SK-N-SH treated with all-trans-retinoic acid at 6 μM for 48 hours (cell line): ENCODE data around the gene IQSEC2.

Experiments
- ATAC-seq: fragments of 200-7000 bp; cut with Tn5 transposase; 3 replicates; pipeline ENCODE4 v1.9.1; 2020; ENCODE audit warnings: mild to moderate bottlenecking, moderate library complexity
- ARNTL ChIP-seq: fragments of 450-650 bp; formaldehyde crosslinking; IDR thresholded peaks from 2 replicates; pipeline ENCODE4 v1.5.0; 2020; ENCODE audit warnings: low read depth, mild to moderate bottlenecking, moderate library complexity, borderline replicate concordance
- BACH2 ChIP-seq: fragments of 250-450 bp; sonication (Bioruptor Pico); IDR thresholded peaks from 2 replicates; pipeline ENCODE4 v1.9.0; 2021; ENCODE audit warnings: mild to moderate bottlenecking, borderline replicate concordance
- CSDC2 ChIP-seq: fragments of 250-450 bp; sonication (Bioruptor Pico); IDR thresholded peaks from 2 replicates; pipeline ENCODE4 v1.5.0; 2020; ENCODE audit warnings: mild to moderate bottlenecking, moderate library complexity
- ESRRG ChIP-seq: fragments of 250-450 bp; sonication (Bioruptor Pico); IDR thresholded peaks from 2 replicates; pipeline ENCODE4 v1.6.1; 2021; ENCODE audit warnings: mild to moderate bottlenecking
- GLIS3 ChIP-seq: fragments of 250-450 bp; sonication (Bioruptor Pico); IDR thresholded peaks from 2 replicates; pipeline ENCODE4 v1.5.0; 2020; ENCODE audit warnings: mild to moderate bottlenecking, moderate library complexity
- ISL1 ChIP-seq: fragments of 250-450 bp; sonication (Bioruptor Pico); IDR thresholded peaks from 2 replicates; pipeline ENCODE4 v2.1.2; 2022; ENCODE audit warnings: mild to moderate bottlenecking, moderate library complexity
- OSR1 ChIP-seq: fragments of 250-450 bp; sonication (Bioruptor Pico); IDR thresholded peaks from 2 replicates; pipeline ENCODE4 v1.8.0; 2022; ENCODE audit warnings: moderate library complexity, mild to moderate bottlenecking, inconsistent platforms
- PPARA ChIP-seq: fragments of 250-450 bp; sonication (Bioruptor Pico); IDR thresholded peaks from 2 replicates; pipeline ENCODE4 v1.5.0; 2020; ENCODE audit warnings: mild to moderate bottlenecking, borderline replicate concordance
- RARB ChIP-seq: fragments of 250-450 bp; sonication (Bioruptor Pico); IDR thresholded peaks from 2 replicates; pipeline ENCODE4 v1.8.0; 2021; ENCODE audit warnings: mild to moderate bottlenecking, moderate library complexity
- SNAI2 ChIP-seq: fragments of 250-450 bp; sonication (Bioruptor Pico); IDR thresholded peaks from 2 replicates; pipeline ENCODE4 v1.5.0; 2020; ENCODE audit warnings: mild to moderate bottlenecking, moderate library complexity
- TCF4 ChIP-seq: fragments of 250-450 bp; sonication (Bioruptor Pico); IDR thresholded peaks from 2 replicates; pipeline ENCODE4 v1.8.0; 2021; ENCODE audit warnings: mild to moderate bottlenecking, moderate library complexity, borderline replicate concordance
- TOX ChIP-seq: fragments of 250-450 bp; sonication (Bioruptor Pico); IDR thresholded peaks from 2 replicates; pipeline ENCODE4 v1.8.0; 2021; ENCODE audit warnings: mild to moderate bottlenecking, moderate library complexity, borderline replicate concordance
- ZC3H10 ChIP-seq: fragments of 250-450 bp; sonication (Bioruptor Pico); IDR thresholded peaks from 2 replicates; pipeline ENCODE4 v1.5.1; 2021; ENCODE audit warnings: mild to moderate bottlenecking, moderate library complexity
- ZFP3 ChIP-seq: fragments of 250-450 bp; sonication (Bioruptor Pico); IDR thresholded peaks from 2 replicates; pipeline ENCODE4 v1.5.0; 2020; ENCODE audit warnings: mild to moderate bottlenecking, moderate library complexity
- ZFP30 ChIP-seq: fragments of 450-650 bp; formaldehyde crosslinking; IDR thresholded peaks from 2 replicates; pipeline ENCODE4 v1.5.0; 2022; ENCODE audit warnings: mild to moderate bottlenecking, moderate library complexity
- ZNF565 ChIP-seq: fragments of 450-650 bp; formaldehyde crosslinking; conservative IDR thresholded peaks from 2 replicates; pipeline ENCODE4 v1.5.0; 2020; ENCODE audit warnings: low read depth, mild to moderate bottlenecking, moderate library complexity
- ZNF70 ChIP-seq: fragments of 450-650 bp; formaldehyde crosslinking; IDR thresholded peaks from 2 replicates; pipeline ENCODE4 v1.5.0; 2020; ENCODE audit warnings: mild to moderate bottlenecking, moderate library complexity
- ZNF8 ChIP-seq: fragments of 450-650 bp; formaldehyde crosslinking; IDR thresholded peaks from 2 replicates; pipeline ENCODE4 v1.5.0; 2020; ENCODE audit warnings: mild to moderate bottlenecking, moderate library complexity
- TF ChIP-seq, protein P1 (sequence below): fragments of 250-450 bp; sonication (Bioruptor Pico); IDR thresholded peaks from 2 replicates; pipeline ENCODE4 v1.5.1; 2020; ENCODE audit warnings: low read depth, mild to moderate bottlenecking, moderate library complexity
- TF ChIP-seq, protein P2 (sequence below): fragments of 250-450 bp; sonication (Bioruptor Pico); IDR thresholded peaks from 2 replicates; pipeline ENCODE4 v1.8.0; 2020; ENCODE audit warnings: mild to moderate bottlenecking, moderate library complexity, borderline replicate concordance
- TF ChIP-seq, protein P3 (sequence below): fragments of 250-450 bp; sonication (Bioruptor Pico); IDR thresholded peaks from 2 replicates; pipeline ENCODE4 v1.5.1; 2021; ENCODE audit warnings: mild to moderate bottlenecking, moderate library complexity
- TF ChIP-seq, protein P4 (sequence below): fragments of 250-450 bp; sonication (Bioruptor Pico); IDR thresholded peaks from 2 replicates; pipeline ENCODE4 v1.8.0; 2021; ENCODE audit warnings: low read depth, mild to moderate bottlenecking, moderate library complexity, borderline replicate concordance

IQSEC2 gene

DNA sequence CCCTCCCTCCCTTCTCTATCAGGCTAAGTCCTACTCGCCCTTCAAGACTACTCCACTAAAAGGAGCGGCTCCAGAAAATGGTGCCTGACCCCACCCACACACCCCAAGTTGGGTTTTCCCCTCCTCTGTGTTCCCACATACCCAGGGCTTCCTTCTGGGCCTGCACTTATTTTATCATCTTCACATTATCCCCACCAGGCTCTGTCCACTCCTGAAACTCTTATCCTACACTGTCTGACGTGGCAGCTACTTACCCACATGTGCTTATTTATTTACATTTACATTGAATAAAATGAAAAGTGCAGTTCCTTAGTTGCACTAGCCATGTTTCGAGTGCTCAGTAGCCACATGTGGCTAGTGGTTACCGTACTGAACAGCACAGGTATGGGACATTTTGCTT, 51.3 kb downstream of the IQSEC2 start:
- no peak for ATAC-seq
- TF ChIP-seq ISL1 (CRISPR knock-in tag) (no peak), ZNF8 (no peak), ARNTL (CRISPR knock-in tag) (no peak), PPARA (no peak), TOX (CRISPR knock-in tag) (no peak), ESRRG (CRISPR knock-in tag) (no peak), OSR1 (no peak), GLIS3 (CRISPR knock-in tag) (no peak), TCF4 (CRISPR knock-in tag) (no peak), BACH2 (CRISPR knock-in tag) (no peak), ZNF70 (CRISPR knock-in tag) (no peak), SNAI2 (CRISPR knock-in tag) (no peak), ZC3H10 (CRISPR knock-in tag) (no peak), ZNF565 (no peak), ZFP30 (CRISPR knock-in tag) (no peak), ZFP3 (CRISPR knock-in tag) (no peak), CSDC2 (CRISPR knock-in tag) (no peak)
- TF ChIP-seq, protein P1, sequence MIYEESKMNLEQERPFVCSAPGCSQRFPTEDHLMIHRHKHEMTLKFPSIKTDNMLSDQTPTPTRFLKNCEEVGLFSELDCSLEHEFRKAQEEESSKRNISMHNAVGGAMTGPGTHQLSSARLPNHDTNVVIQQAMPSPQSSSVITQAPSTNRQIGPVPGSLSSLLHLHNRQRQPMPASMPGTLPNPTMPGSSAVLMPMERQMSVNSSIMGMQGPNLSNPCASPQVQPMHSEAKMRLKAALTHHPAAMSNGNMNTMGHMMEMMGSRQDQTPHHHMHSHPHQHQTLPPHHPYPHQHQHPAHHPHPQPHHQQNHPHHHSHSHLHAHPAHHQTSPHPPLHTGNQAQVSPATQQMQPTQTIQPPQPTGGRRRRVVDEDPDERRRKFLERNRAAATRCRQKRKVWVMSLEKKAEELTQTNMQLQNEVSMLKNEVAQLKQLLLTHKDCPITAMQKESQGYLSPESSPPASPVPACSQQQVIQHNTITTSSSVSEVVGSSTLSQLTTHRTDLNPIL: no peak
- TF ChIP-seq, protein P2, sequence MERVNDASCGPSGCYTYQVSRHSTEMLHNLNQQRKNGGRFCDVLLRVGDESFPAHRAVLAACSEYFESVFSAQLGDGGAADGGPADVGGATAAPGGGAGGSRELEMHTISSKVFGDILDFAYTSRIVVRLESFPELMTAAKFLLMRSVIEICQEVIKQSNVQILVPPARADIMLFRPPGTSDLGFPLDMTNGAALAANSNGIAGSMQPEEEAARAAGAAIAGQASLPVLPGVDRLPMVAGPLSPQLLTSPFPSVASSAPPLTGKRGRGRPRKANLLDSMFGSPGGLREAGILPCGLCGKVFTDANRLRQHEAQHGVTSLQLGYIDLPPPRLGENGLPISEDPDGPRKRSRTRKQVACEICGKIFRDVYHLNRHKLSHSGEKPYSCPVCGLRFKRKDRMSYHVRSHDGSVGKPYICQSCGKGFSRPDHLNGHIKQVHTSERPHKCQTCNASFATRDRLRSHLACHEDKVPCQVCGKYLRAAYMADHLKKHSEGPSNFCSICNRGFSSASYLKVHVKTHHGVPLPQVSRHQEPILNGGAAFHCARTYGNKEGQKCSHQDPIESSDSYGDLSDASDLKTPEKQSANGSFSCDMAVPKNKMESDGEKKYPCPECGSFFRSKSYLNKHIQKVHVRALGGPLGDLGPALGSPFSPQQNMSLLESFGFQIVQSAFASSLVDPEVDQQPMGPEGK (CRISPR knock-in tag): no peak
- TF ChIP-seq, protein P3, sequence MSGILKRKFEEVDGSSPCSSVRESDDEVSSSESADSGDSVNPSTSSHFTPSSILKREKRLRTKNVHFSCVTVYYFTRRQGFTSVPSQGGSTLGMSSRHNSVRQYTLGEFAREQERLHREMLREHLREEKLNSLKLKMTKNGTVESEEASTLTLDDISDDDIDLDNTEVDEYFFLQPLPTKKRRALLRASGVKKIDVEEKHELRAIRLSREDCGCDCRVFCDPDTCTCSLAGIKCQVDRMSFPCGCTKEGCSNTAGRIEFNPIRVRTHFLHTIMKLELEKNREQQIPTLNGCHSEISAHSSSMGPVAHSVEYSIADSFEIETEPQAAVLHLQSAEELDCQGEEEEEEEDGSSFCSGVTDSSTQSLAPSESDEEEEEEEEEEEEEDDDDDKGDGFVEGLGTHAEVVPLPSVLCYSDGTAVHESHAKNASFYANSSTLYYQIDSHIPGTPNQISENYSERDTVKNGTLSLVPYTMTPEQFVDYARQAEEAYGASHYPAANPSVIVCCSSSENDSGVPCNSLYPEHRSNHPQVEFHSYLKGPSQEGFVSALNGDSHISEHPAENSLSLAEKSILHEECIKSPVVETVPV (CRISPR knock-in tag): no peak
- TF ChIP-seq, all 23 proteins: peak for 0

DNA sequence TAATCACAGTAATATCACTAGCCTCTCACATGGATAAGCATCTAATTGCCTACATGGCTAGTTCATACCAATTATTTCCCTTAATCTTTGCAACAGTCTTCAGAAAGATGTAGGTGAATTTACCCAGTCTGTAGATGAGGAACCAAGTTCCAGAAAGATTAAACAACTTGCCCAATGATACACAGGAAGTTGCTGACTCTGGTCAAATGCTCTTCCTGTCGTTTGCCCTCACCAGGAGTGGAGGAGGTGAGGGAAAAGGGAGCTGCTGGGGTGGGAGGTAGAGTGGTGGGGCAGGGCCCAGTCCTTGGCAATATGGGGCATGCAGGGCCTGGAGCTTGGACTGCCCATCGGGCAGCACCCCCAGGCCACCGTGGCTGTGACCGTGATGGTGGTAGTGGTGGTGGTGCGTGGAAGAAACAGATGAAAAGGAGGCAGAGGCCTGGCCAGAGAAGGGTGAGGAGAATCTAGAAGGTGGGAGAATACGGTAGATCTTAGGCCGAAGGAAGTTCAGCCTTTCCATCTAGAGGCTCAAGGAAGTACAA, 54.1 kb downstream of the IQSEC2 start:
- TF ChIP-seq PPARA (no peak), TCF4 (CRISPR knock-in tag) (no peak), ZFP3 (CRISPR knock-in tag) (no peak), CSDC2 (CRISPR knock-in tag) (no peak), ARNTL (CRISPR knock-in tag) (no peak), ESRRG (CRISPR knock-in tag) (no peak), ISL1 (CRISPR knock-in tag) (no peak), ZC3H10 (CRISPR knock-in tag) (no peak), BACH2 (CRISPR knock-in tag) (no peak), ZNF565 (no peak), RARB (CRISPR knock-in tag) (no peak), SNAI2 (CRISPR knock-in tag) (no peak)
- TF ChIP-seq, protein P3 (CRISPR knock-in tag): no peak
- TF ChIP-seq, protein P4, sequence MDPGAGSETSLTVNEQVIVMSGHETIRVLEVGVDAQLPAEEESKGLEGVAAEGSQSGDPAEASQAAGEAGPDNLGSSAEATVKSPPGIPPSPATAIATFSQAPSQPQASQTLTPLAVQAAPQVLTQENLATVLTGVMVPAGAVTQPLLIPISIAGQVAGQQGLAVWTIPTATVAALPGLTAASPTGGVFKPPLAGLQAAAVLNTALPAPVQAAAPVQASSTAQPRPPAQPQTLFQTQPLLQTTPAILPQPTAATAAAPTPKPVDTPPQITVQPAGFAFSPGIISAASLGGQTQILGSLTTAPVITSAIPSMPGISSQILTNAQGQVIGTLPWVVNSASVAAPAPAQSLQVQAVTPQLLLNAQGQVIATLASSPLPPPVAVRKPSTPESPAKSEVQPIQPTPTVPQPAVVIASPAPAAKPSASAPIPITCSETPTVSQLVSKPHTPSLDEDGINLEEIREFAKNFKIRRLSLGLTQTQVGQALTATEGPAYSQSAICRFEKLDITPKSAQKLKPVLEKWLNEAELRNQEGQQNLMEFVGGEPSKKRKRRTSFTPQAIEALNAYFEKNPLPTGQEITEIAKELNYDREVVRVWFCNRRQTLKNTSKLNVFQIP (CRISPR knock-in tag): no peak
- TF ChIP-seq, all 23 proteins: peak for 0
- no peak for ATAC-seq
